Measurements from ENCODE around the gene BEST2. TPM values are rescaled to one million over a fixed set of nuclear protein-coding genes. Genes with fewer than 3 reads are reported as not detected.

Gene BEST2
- total RNA-seq, 4 donors from 2014 or later, result not detected

- TF ChIP-seq CTCF (IDR thresholded peaks at IDR 0.05; ENCODE audit: low read depth), result no peak
Observed at GRCh38 chr19:12715102-12715501, 36.5 kb upstream of the BEST2 start.

GRCh38 chr19:12715929-12716328 is 35.7 kb upstream of the BEST2 start:
- TF ChIP-seq CTCF (IDR thresholded peaks at IDR 0.05; ENCODE audit: low read depth), result no peak

- TF ChIP-seq CTCF (IDR thresholded peaks at IDR 0.05; ENCODE audit: low read depth), result no peak
Observed at GRCh38 chr19:12720296-12720695, 31.3 kb upstream of the BEST2 start.

- TF ChIP-seq CTCF (IDR thresholded peaks at IDR 0.05; ENCODE audit: low read depth), result no peak
Observed at GRCh38 chr19:12720851-12721655, 30.5 kb upstream of the BEST2 start.

- no peak for TF ChIP-seq CTCF (IDR thresholded peaks at IDR 0.05; ENCODE audit: low read depth)
Observed at GRCh38 chr19:12721656-12722565, 29.7 kb upstream of the BEST2 start.

GRCh38 chr19:12722566-12723380 is 28.8 kb upstream of the BEST2 start:
- TF ChIP-seq CTCF (IDR thresholded peaks at IDR 0.05; ENCODE audit: low read depth), result no peak

GRCh38 chr19:12723381-12723640 is 28.3 kb upstream of the BEST2 start:
- no peak for TF ChIP-seq CTCF (IDR thresholded peaks at IDR 0.05; ENCODE audit: low read depth)
